Astrocyte (in vitro differentiated cells and primary cell): ENCODE measurements around the gene HGFAC. TPM values are rescaled to one million over a fixed set of nuclear protein-coding genes. Genes with fewer than 3 reads are reported as not detected.

ENCODE experiments used
- DNase-seq: peaks from one replicate; pipeline ENCODE4 v3.0.0-alpha.2; 2010; ENCODE audit warnings: low read depth
- FAIRE-seq: peaks from 2 replicates; lab custom pipeline; 2011; peaks lifted over from hg19 to GRCh38; lab: Jason Lieb, UNC
- H2AFZ ChIP-seq: 2 replicates; pipeline ENCODE4 v1.6.0; 2012; ENCODE audit warnings: low read depth, low read length, inconsistent platforms
- H3K27ac ChIP-seq: 2 replicates; pipeline ENCODE4 v1.5.1; 2011; ENCODE audit warnings: low read depth, low read length, inconsistent platforms
- H3K27me3 ChIP-seq: 2 replicates; pipeline ENCODE4 v1.6.0; 2011; ENCODE audit warnings: low read length, inconsistent platforms; ENCODE audit not compliant: insufficient read depth
- H3K36me3 ChIP-seq: 2 replicates; pipeline ENCODE4 v1.5.1; 2011; ENCODE audit warnings: low read length, inconsistent platforms; ENCODE audit not compliant: insufficient read depth
- H3K4me1 ChIP-seq: 2 replicates; pipeline ENCODE4 v1.5.1; 2011; ENCODE audit warnings: low read length, inconsistent platforms; ENCODE audit not compliant: insufficient read depth
- H3K4me2 ChIP-seq: 2 replicates; pipeline ENCODE4 v1.6.0; 2012; ENCODE audit warnings: low read length, inconsistent platforms
- H3K4me3 ChIP-seq: 2 replicates; pipeline ENCODE4 v1.5.1; 2011; ENCODE audit warnings: low read depth, mild to moderate bottlenecking, low read length, inconsistent platforms; ENCODE audit not compliant: insufficient read depth
- H3K79me2 ChIP-seq: 2 replicates; pipeline ENCODE4 v1.6.0; 2012; ENCODE audit warnings: mild to moderate bottlenecking, low read length, inconsistent platforms; ENCODE audit not compliant: insufficient read depth
- H3K9ac ChIP-seq: 2 replicates; pipeline ENCODE4 v1.6.0; 2012; ENCODE audit warnings: mild to moderate bottlenecking, low read length, inconsistent platforms
- H3K9me3 ChIP-seq: 2 replicates; pipeline ENCODE4 v1.5.1; 2012; ENCODE audit warnings: low read depth, mild to moderate bottlenecking, low read length, inconsistent platforms; ENCODE audit not compliant: insufficient read depth
- H4K20me1 ChIP-seq: 2 replicates; pipeline ENCODE4 v1.6.0; 2012; ENCODE audit warnings: low read length, inconsistent platforms; ENCODE audit not compliant: insufficient read depth
- H3K27ac Mint-ChIP-seq: one replicate; pipeline ENCODE4 v1.8.0; 2021; ENCODE audit warnings: mild to moderate bottlenecking, mixed read lengths; ENCODE audit not compliant: unreplicated experiment
- H3K27me3 Mint-ChIP-seq: one replicate; pipeline ENCODE4 v1.8.0; 2021; ENCODE audit warnings: low read depth, mixed read lengths; ENCODE audit not compliant: unreplicated experiment
- H3K36me3 Mint-ChIP-seq: one replicate; pipeline ENCODE4 v1.8.0; 2021; ENCODE audit warnings: low read depth, mixed read lengths; ENCODE audit not compliant: unreplicated experiment
- H3K4me1 Mint-ChIP-seq: one replicate; pipeline ENCODE4 v1.8.0; 2021; ENCODE audit warnings: low read depth, mixed read lengths; ENCODE audit not compliant: unreplicated experiment
- H3K4me3 Mint-ChIP-seq: one replicate; pipeline ENCODE4 v1.8.0; 2021; ENCODE audit warnings: mild to moderate bottlenecking, moderate library complexity, mixed read lengths; ENCODE audit not compliant: unreplicated experiment
- H3K9me3 Mint-ChIP-seq: one replicate; pipeline ENCODE4 v1.8.0; 2021; ENCODE audit warnings: mild to moderate bottlenecking, mixed read lengths; ENCODE audit not compliant: unreplicated experiment
- CTCF ChIP-seq: IDR thresholded peaks from 2 replicates; pipeline ENCODE4 v1.5.1; 2011; ENCODE audit warnings: low read depth, mild to moderate bottlenecking, inconsistent platforms, low read length, moderate library complexity; ENCODE audit not compliant: insufficient read depth
- EZH2 ChIP-seq: IDR thresholded peaks from 2 replicates; pipeline ENCODE4 v1.6.1; 2012; ENCODE audit warnings: mild to moderate bottlenecking, low read length, inconsistent platforms; ENCODE audit not compliant: insufficient read depth
- total RNA-seq: library from RNA; stranded (reverse); gene quantifications from 2 replicates; pipeline ENCODE4 v1.2.1, GENCODE V29; 2021

Gene HGFAC
- total RNA-seq, 1 donor from 2014 or later: 0.52 TPM

- TF ChIP-seq CTCF: no peak
- no peak for TF ChIP-seq EZH2
- H3K36me3 ChIP-seq: no peaks in the 10 kb centered on the region
- DNase-seq (no peak), FAIRE-seq (no peak)
- H3K4me1 ChIP-seq: no peaks in the 10 kb centered on the region
- H3K4me3 ChIP-seq: no peak overlapping the region
- H3K27ac ChIP-seq: no peak overlapping the region
- no peaks in the 10 kb centered on the region for H3K27me3 Mint-ChIP-seq
- H3K9ac ChIP-seq: no peak overlapping the region
- H4K20me1 ChIP-seq: peaks cover 31% of the 10 kb centered on the region
- H3K36me3 Mint-ChIP-seq: peaks cover 10% of the 10 kb centered on the region
- H3K27ac Mint-ChIP-seq: peak overlapping the region; percentile 77
- H3K4me1 Mint-ChIP-seq: peaks cover 2% of the 10 kb centered on the region
- H3K79me2 ChIP-seq: peaks cover 7% of the 10 kb centered on the region
- no peaks in the 10 kb centered on the region for H3K27me3 ChIP-seq
- H3K9me3 ChIP-seq: no peaks in the 10 kb centered on the region
- H2AFZ ChIP-seq: no peak overlapping the region
- H3K4me2 ChIP-seq: no peak overlapping the region
- no peaks in the 10 kb centered on the region for H3K9me3 Mint-ChIP-seq
- no peak overlapping the region for H3K4me3 Mint-ChIP-seq
Observed at GRCh38 chr4:3415471-3416141, 26.2 kb upstream of the HGFAC start.

- DNase-seq: no peak
- Histone ChIP-seq H3K9me3 (no peaks in the 10 kb centered on the region), H3K36me3 (no peaks in the 10 kb centered on the region), H3K9ac (no peak overlapping the region), H3K79me2 (peaks cover 7% of the 10 kb centered on the region), H3K27me3 (no peaks in the 10 kb centered on the region), H3K4me1 (no peaks in the 10 kb centered on the region), H3K4me3 (no peak overlapping the region), H4K20me1 (peaks cover 24% of the 10 kb centered on the region), H3K27ac (no peak overlapping the region), H3K4me2 (no peak overlapping the region), H2AFZ (no peak overlapping the region)
- no peaks in the 10 kb centered on the region for H3K9me3 Mint-ChIP-seq
- H3K4me1 Mint-ChIP-seq: peaks cover 2% of the 10 kb centered on the region
- TF ChIP-seq EZH2 (no peak), CTCF (no peak)
- no peak overlapping the region for H3K4me3 Mint-ChIP-seq
- FAIRE-seq: no peak
- H3K36me3 Mint-ChIP-seq: peaks cover 10% of the 10 kb centered on the region
- no peak overlapping the region for H3K27ac Mint-ChIP-seq
- no peaks in the 10 kb centered on the region for H3K27me3 Mint-ChIP-seq
Observed at GRCh38 chr4:3416270-3416669, 25.5 kb upstream of the HGFAC start.

- H3K4me1 ChIP-seq: no peaks in the 10 kb centered on the region
- H3K9me3 Mint-ChIP-seq: no peaks in the 10 kb centered on the region
- no peak overlapping the region for H3K4me3 ChIP-seq
- H3K27me3 ChIP-seq: no peaks in the 10 kb centered on the region
- no peak overlapping the region for H3K4me3 Mint-ChIP-seq
- no peak overlapping the region for H3K4me2 ChIP-seq
- H3K79me2 ChIP-seq: peaks cover 7% of the 10 kb centered on the region
- no peaks in the 10 kb centered on the region for H3K27me3 Mint-ChIP-seq
- H3K27ac ChIP-seq: no peak overlapping the region
- no peak overlapping the region for H3K9ac ChIP-seq
- H3K4me1 Mint-ChIP-seq: peaks cover 2% of the 10 kb centered on the region
- H3K9me3 ChIP-seq: no peaks in the 10 kb centered on the region
- no peak for DNase-seq
- no peak for TF ChIP-seq EZH2
- no peak for TF ChIP-seq CTCF
- H3K36me3 Mint-ChIP-seq: peaks cover 10% of the 10 kb centered on the region
- H4K20me1 ChIP-seq: peaks cover 18% of the 10 kb centered on the region
- H3K27ac Mint-ChIP-seq: no peak overlapping the region
- no peaks in the 10 kb centered on the region for H3K36me3 ChIP-seq
- H2AFZ ChIP-seq: no peak overlapping the region
- no peak for FAIRE-seq
Observed at GRCh38 chr4:3416821-3417221, 24.9 kb upstream of the HGFAC start.
